GM12873 (cell line): ENCODE results near the gene KRTAP5-4.

Experiments used
- CTCF ChIP-seq: IDR thresholded peaks from 2 replicates; pipeline ENCODE4 v1.5.1; 2012; ENCODE audit warnings: low read depth, mild to moderate bottlenecking, moderate library complexity, low read length, control low read depth; ENCODE audit not compliant: insufficient read depth; ENCODE audit errors: missing control alignments

Gene KRTAP5-4

GRCh38 chr11:1622086-1622485 lies at the start of gene KRTAP5-4:
KRTAP5-4 (minus strand) TSS chr11:1622138; CDS start chr11:1622093, 45 bp downstream.
- no peak for TF ChIP-seq CTCF

- no peak for TF ChIP-seq CTCF
These were observed 49.7 kb upstream of the KRTAP5-4 start for GRCh38 chr11:1671658-1672057.

- TF ChIP-seq CTCF, result no peak
These were observed 49.0 kb upstream of the KRTAP5-4 start for GRCh38 chr11:1670905-1671371.

GRCh38 chr11:1669546-1670218 lies 47.7 kb upstream of the KRTAP5-4 start:
- TF ChIP-seq CTCF, result no peak

- TF ChIP-seq CTCF, result no peak
These were observed 47.1 kb upstream of the KRTAP5-4 start for GRCh38 chr11:1668911-1669473.

GRCh38 chr11:1667906-1668305 lies 46.0 kb upstream of the KRTAP5-4 start:
- TF ChIP-seq CTCF, result no peak

GRCh38 chr11:1667121-1667850 lies 45.3 kb upstream of the KRTAP5-4 start:
- TF ChIP-seq CTCF, result no peak
